GM12878 (cell line): Measurements from ENCODE around the gene PSMD1. TPM values are rescaled to one million over a fixed set of nuclear protein-coding genes. Genes with fewer than 3 reads are reported as not detected.

Experiments used
- ATAC-seq: fragments of 200-7000 bp; cut with Tn5 transposase; 3 replicates; pipeline ENCODE4 v1.9.1; 2020; ENCODE audit warnings: mild to moderate bottlenecking, moderate library complexity
- BruUV-seq: library from RNA; stranded (reverse); fragments of 400-500 nt; replicated peaks from 2 replicates; lab custom pipeline; 2021; lab: Mats Ljungman, UMichigan
- CTCF ChIA-PET: fragments of 300-600 bp; sonication (Branson Sonifier 250); formaldehyde crosslinking; extraction: SDS; loops from one replicate; lab custom pipeline; 2021; ENCODE audit warnings: inconsistent platforms; lab: Yijun Ruan, JAX
- POLR2A ChIA-PET: fragments of 350-600 bp; formaldehyde crosslinking; extraction: SDS; loops from one replicate; lab custom pipeline; 2021; ENCODE audit warnings: inconsistent platforms; lab: Charles Lee
- RAD21 ChIA-PET: fragments of 300-600 bp; sonication (Branson Sonifier 250); formaldehyde crosslinking; loops from one replicate; lab custom pipeline; 2023; ENCODE audit warnings: antibody characterized with exemption; ENCODE audit not compliant: unreplicated experiment; lab: Charles Lee
- SMC1A ChIA-PET: fragments of 300-600 bp; sonication (Branson Sonifier 250); formaldehyde crosslinking; loops from one replicate; lab custom pipeline; 2023; ENCODE audit not compliant: unreplicated experiment, uncharacterized antibody; lab: Charles Lee
- DNase-seq: peaks from one replicate; pipeline ENCODE4 v3.0.0-alpha.2; 2011; ENCODE audit warnings: low read depth, low spot score
- FAIRE-seq: peaks from 3 replicates; lab custom pipeline; 2011; peaks lifted over from hg19 to GRCh38; lab: Jason Lieb, UNC
- H2AFZ ChIP-seq: 2 replicates; pipeline ENCODE4 v1.6.0; 2011; ENCODE audit warnings: low read depth, low read length, control low read depth; ENCODE audit not compliant: control insufficient read depth
- H3K27ac ChIP-seq: 2 replicates; pipeline ENCODE4 v1.5.1; 2011; ENCODE audit warnings: control low read depth; ENCODE audit not compliant: control insufficient read depth, insufficient read depth
- H3K27me3 ChIP-seq, 2 experiments: replicated peaks in 1 of 2; 2 replicates each; pipeline versions ENCODE4 v1.6.0 to v1.6.1; 2011; ENCODE audit warnings: low read length in 1 of 2; ENCODE audit not compliant: control insufficient read depth in 2 of 2, insufficient read depth in 2 of 2
- H3K36me3 ChIP-seq, 2 experiments: 2 replicates each; pipeline ENCODE4 v1.5.1; 2011; ENCODE audit warnings: low read length in 1 of 2; ENCODE audit not compliant: control insufficient read depth in 2 of 2, insufficient read depth in 2 of 2
- H3K4me1 ChIP-seq: 2 replicates; pipeline ENCODE4 v1.6.1; 2011; ENCODE audit warnings: mild to moderate bottlenecking, low read length, moderate library complexity, mixed read lengths; ENCODE audit not compliant: control insufficient read depth, insufficient read depth
- H3K4me2 ChIP-seq: 2 replicates; pipeline ENCODE4 v1.6.0; 2011; ENCODE audit warnings: control low read depth; ENCODE audit not compliant: control insufficient read depth, insufficient read depth
- H3K4me3 ChIP-seq: fragments of 200-600 bp; sonication (generic); 2 replicates; pipeline ENCODE4 v1.5.1; 2016
- H3K79me2 ChIP-seq: 2 replicates; pipeline ENCODE4 v1.6.0; 2011; ENCODE audit warnings: low read length; ENCODE audit not compliant: control insufficient read depth, insufficient read depth
- H3K9ac ChIP-seq: 2 replicates; pipeline ENCODE4 v1.8.0; 2011; ENCODE audit warnings: low read length, control low read depth, mixed read lengths; ENCODE audit not compliant: control insufficient read depth, insufficient read depth
- H3K9me3 ChIP-seq: replicated peaks from 3 replicates; pipeline ENCODE4 v1.5.1; 2011; ENCODE audit warnings: mild to moderate bottlenecking, low read length; ENCODE audit not compliant: control insufficient read depth, insufficient read depth
- H4K20me1 ChIP-seq: 2 replicates; pipeline ENCODE4 v1.6.0; 2011; ENCODE audit not compliant: control insufficient read depth, insufficient read depth
- ATF7 ChIP-seq: fragments of 450-650 bp; IDR thresholded peaks from 2 replicates; pipeline ENCODE4 v1.6.1; 2016; ENCODE audit warnings: low read depth, mild to moderate bottlenecking
- BACH1 ChIP-seq: fragments of 450-650 bp; IDR thresholded peaks from 2 replicates; pipeline ENCODE4 v1.6.1; 2017; ENCODE audit warnings: mild to moderate bottlenecking, borderline replicate concordance
- FOXK2 ChIP-seq: fragments of 450-650 bp; IDR thresholded peaks from 2 replicates; pipeline ENCODE4 v1.6.1; 2017; ENCODE audit warnings: mild to moderate bottlenecking, moderate library complexity
- IRF3 ChIP-seq: fragments of 450-650 bp; IDR thresholded peaks from 2 replicates; pipeline ENCODE4 v1.6.1; 2014; ENCODE audit warnings: mild to moderate bottlenecking
- PBX3 ChIP-seq: IDR thresholded peaks from 2 replicates; pipeline ENCODE4 v1.6.1; 2011; ENCODE audit warnings: mild to moderate bottlenecking, low read depth, low read length, moderate library complexity; ENCODE audit not compliant: insufficient replicate concordance
- PRDM15 ChIP-seq: fragments of 450-650 bp; formaldehyde crosslinking; IDR thresholded peaks from 2 replicates; pipeline ENCODE4 v1.4.0; 2020; ENCODE audit warnings: mild to moderate bottlenecking, moderate library complexity
- RAD51 ChIP-seq: fragments of 450-650 bp; IDR thresholded peaks from 2 replicates; pipeline ENCODE4 v1.6.1; 2016; ENCODE audit warnings: moderate library complexity, mild to moderate bottlenecking, inconsistent platforms
- SKIL ChIP-seq: fragments of 450-650 bp; IDR thresholded peaks from 2 replicates; pipeline ENCODE4 v1.6.1; 2017; ENCODE audit warnings: mild to moderate bottlenecking, low read depth, inconsistent platforms; ENCODE audit not compliant: poor library complexity, severe bottlenecking
- SMAD5 ChIP-seq: IDR thresholded peaks from 2 replicates; pipeline ENCODE4 v1.6.1; 2016; ENCODE audit warnings: antibody characterized with exemption, low read depth
- WGBS: methylation state at CpG from one replicate; pipeline ENCODE4 v1.1.6; 2016; ENCODE audit warnings: low lambda C conversion rate; ENCODE audit not compliant: insufficient replicate concordance, insufficient coverage; ENCODE audit errors: missing lambda C conversion rate; 5-methylcytosine and 5-hydroxymethylcytosine counted together
- in situ Hi-C: fragments of 300-500 bp; cut with MboI; formaldehyde crosslinking; loops from 9 replicates; pipeline ENCODE4 v1.14.3; 2018; ENCODE audit warnings: mixed read lengths
- intact Hi-C: fragments of 100-400 bp; cut with micrococcal nuclease; formaldehyde crosslinking; loops from one replicate; pipeline ENCODE4 v1.14.2; 2022; ENCODE audit not compliant: unreplicated experiment
- polyA plus RNA-seq, 11 experiments: library from polyadenylated mRNA; depleted of rRNA in 4 of 11; unstranded in 6 of 11; stranded (reverse) in 5 of 11; fragments of >200 nt; fragmentation: Nextera tagmentation in 4 of 11; fragmentation: Illumina TruSeq in 1 of 11; extraction: Ambion mirVana in 4 of 11; extraction: Trizol in 1 of 11; gene quantifications; 1 replicate in 1 of 11; 2 replicates in 10 of 11; pipeline versions ENCODE4 v1.2.1 to v1.2.3, GENCODE V29; 2011 to 2016; ENCODE audit warnings: inconsistent platforms in 2 of 11, missing spikeins in 2 of 11, low read depth in 1 of 11
- total RNA-seq, 4 experiments: library from RNA; depleted of rRNA in 3 of 4; stranded (reverse); fragments of >200 nt in 3 of 4; fragmentation: Illumina TruSeq in 1 of 4; extraction: Trizol in 1 of 4; gene quantifications; 2 replicates each; pipeline versions ENCODE4 v1.2.1 to v1.2.3, GENCODE V29; 2013 to 2021

Gene PSMD1
- total and polyA plus RNA-seq, 10 of the 15 experiments (the other 5 are each of a cell fraction or from before 2014, with no cell fraction given), result 87.4 to 220 (median 139) TPM

GRCh38 chr2:231049286-231050017 lies 7.2 kb upstream of the PSMD1 start:
- DNase-seq (no peak), ATAC-seq (no peak), FAIRE-seq (no peak)
- no peak overlapping the region for H3K4me3 ChIP-seq
- H3K27ac ChIP-seq, result no peak overlapping the region
- intact Hi-C loops (loop anchor here (5.0 kb wide), 1 partner anchor 62 kb away; no protein-coding TSS in a partner anchor), in situ Hi-C loops (loop anchor here (5.0 kb wide), 1 partner anchor 147 kb away; no protein-coding TSS in a partner anchor)
- H4K20me1 ChIP-seq, result no peaks in the 10 kb centered on the region
- no peak overlapping the region for H3K4me2 ChIP-seq
- no peak overlapping the region for H2AFZ ChIP-seq
- WGBS, result 37% methylated on average over 12 of the region's 12 CpGs
- ChIA-PET SMC1A (interaction anchor here (0.6 kb wide), 1 partner anchor 225 kb away, joined by 3 read pairs; no protein-coding TSS in a partner anchor), RAD21 (no interaction called here), POLR2A (no interaction called here), CTCF (interaction anchor here (0.7 to 2.9 kb wide), 7 partner anchors 9 to 225 kb away, joined by 3 to 9 read pairs (median 4); partner anchors contain the start of gene PSMD1)
- no peaks in the 10 kb centered on the region for H3K9me3 ChIP-seq
- H3K36me3 ChIP-seq, result no peaks in the 10 kb centered on the region
- H3K9ac ChIP-seq, result no peak overlapping the region
- H3K79me2 ChIP-seq, result no peaks in the 10 kb centered on the region
- BruUV-seq, result no TSS peak
- TF ChIP-seq BACH1 (no peak), SMAD5 (no peak), PBX3 (no peak), ATF7 (no peak), PRDM15 (CRISPR knock-in tag) (no peak), FOXK2 (no peak), SKIL (no peak), IRF3 (no peak), RAD51 (no peak)
- peaks cover 0 to 2% of the 10 kb centered on the region in 2 experiments; a peak in 2 of 4 replicates for H3K27me3 ChIP-seq
- H3K4me1 ChIP-seq, result peaks cover 8% of the 10 kb centered on the region; the same call in 1 of the 2 replicates
